ENCODE results near the gene ZMIZ1. TPM values are rescaled to one million over a fixed set of nuclear protein-coding genes. Genes with fewer than 3 reads are reported as not detected.

ZMIZ1 gene
- total and polyA plus RNA-seq, 2 donors from 2014 or later = 14.2 to 97.6 TPM

- H3K9me3 ChIP-seq (ENCODE audit: control insufficient read depth in 2 of 3, insufficient read depth in 1 of 3, low read length in 3 of 3) = no peaks in the 10 kb centered on the region
- H3K9ac ChIP-seq (ENCODE audit: low read length in 3 of 3) = no peak overlapping the region
- H3K27ac ChIP-seq (ENCODE audit: low read depth in 2 of 2, low read length in 2 of 2) = no peak overlapping the region
- peaks cover 0 to 3% (median 2%) of the 10 kb centered on the region in 3 donors for H3K36me3 ChIP-seq (ENCODE audit: control insufficient read depth in 2 of 3, insufficient read depth in 3 of 3, low read length in 3 of 3)
- intact Hi-C loops (cut with DNase I) = no loop called here
- no peak overlapping the region for H3K4me3 ChIP-seq (ENCODE audit: low read length in 3 of 3)
- DNase-seq = no peak
- peaks cover 3 to 70% (median 50%) of the 10 kb centered on the region in 3 donors for H3K4me1 ChIP-seq (ENCODE audit: control insufficient read depth in 2 of 3, insufficient read depth in 2 of 3, low read depth in 1 of 3, low read length in 3 of 3)
- no peaks in the 10 kb centered on the region for H3K27me3 ChIP-seq (ENCODE audit: control insufficient read depth, insufficient read depth, low read length)
- TF ChIP-seq CTCF (IDR thresholded peaks at IDR 0.05; ENCODE audit: borderline replicate concordance, extremely low read depth, insufficient read depth) = no peak
- no peak for FAIRE-seq
Observed at GRCh38 chr10:79105818-79106217, 37.1 kb downstream of the ZMIZ1 start.

GRCh38 chr10:79106256-79107050, 37.7 kb downstream of the ZMIZ1 start:
- intact Hi-C loops (cut with DNase I) = no loop called here
- H3K4me3 ChIP-seq (ENCODE audit: low read length in 3 of 3) = no peak overlapping the region
- TF ChIP-seq CTCF (IDR thresholded peaks at IDR 0.05; ENCODE audit: borderline replicate concordance, extremely low read depth, insufficient read depth) = no peak
- peaks cover 0 to 4% (median 2%) of the 10 kb centered on the region in 3 donors for H3K36me3 ChIP-seq (ENCODE audit: control insufficient read depth in 2 of 3, insufficient read depth in 3 of 3, low read length in 3 of 3)
- FAIRE-seq (no peak), DNase-seq (no peak)
- H3K27ac ChIP-seq (ENCODE audit: low read depth in 2 of 2, low read length in 2 of 2) = no peak overlapping the region
- no peaks in the 10 kb centered on the region for H3K9me3 ChIP-seq (ENCODE audit: control insufficient read depth in 2 of 3, insufficient read depth in 1 of 3, low read length in 3 of 3)
- no peak overlapping the region for H3K9ac ChIP-seq (ENCODE audit: low read length in 3 of 3)
- H3K4me1 ChIP-seq (ENCODE audit: control insufficient read depth in 2 of 3, insufficient read depth in 2 of 3, low read depth in 1 of 3, low read length in 3 of 3) = peaks cover 3 to 68% (median 50%) of the 10 kb centered on the region in 3 donors
- no peaks in the 10 kb centered on the region for H3K27me3 ChIP-seq (ENCODE audit: control insufficient read depth, insufficient read depth, low read length)

- intact Hi-C loops (cut with DNase I) = no loop called here
- TF ChIP-seq CTCF (IDR thresholded peaks at IDR 0.05; ENCODE audit: borderline replicate concordance, extremely low read depth, insufficient read depth) = no peak
- Histone ChIP-seq H3K9ac (ENCODE audit: low read length in 3 of 3) (no peak overlapping the region), H3K4me1 (ENCODE audit: control insufficient read depth in 2 of 3, insufficient read depth in 2 of 3, low read depth in 1 of 3, low read length in 3 of 3) (peaks cover 0 to 67% (median 50%) of the 10 kb centered on the region in 3 donors), H3K9me3 (ENCODE audit: control insufficient read depth in 2 of 3, insufficient read depth in 1 of 3, low read length in 3 of 3) (no peaks in the 10 kb centered on the region), H3K27me3 (ENCODE audit: control insufficient read depth, insufficient read depth, low read length) (no peaks in the 10 kb centered on the region), H3K36me3 (ENCODE audit: control insufficient read depth in 2 of 3, insufficient read depth in 3 of 3, low read length in 3 of 3) (peaks cover 0 to 4% (median 2%) of the 10 kb centered on the region in 3 donors), H3K27ac (ENCODE audit: low read depth in 2 of 2, low read length in 2 of 2) (no peak overlapping the region), H3K4me3 (ENCODE audit: low read length in 3 of 3) (no peak overlapping the region)
- FAIRE-seq (no peak), DNase-seq (no peak)
Observed at GRCh38 chr10:79107736-79108264, 39.0 kb downstream of the ZMIZ1 start.

All from kidney (tissue), 14 donors.